Measurements from ENCODE around the gene SHISAL1. TPM values are rescaled to one million over a fixed set of nuclear protein-coding genes. Genes with fewer than 3 reads are reported as not detected.
"Not testable (repeated sequence)": the region's sequence is repeated elsewhere in the genome, so short reads cannot be mapped to it uniquely, and the experiment has no call there.

The SHISAL1 gene
- total RNA-seq, 1 donor: under 0.01 TPM

DNA sequence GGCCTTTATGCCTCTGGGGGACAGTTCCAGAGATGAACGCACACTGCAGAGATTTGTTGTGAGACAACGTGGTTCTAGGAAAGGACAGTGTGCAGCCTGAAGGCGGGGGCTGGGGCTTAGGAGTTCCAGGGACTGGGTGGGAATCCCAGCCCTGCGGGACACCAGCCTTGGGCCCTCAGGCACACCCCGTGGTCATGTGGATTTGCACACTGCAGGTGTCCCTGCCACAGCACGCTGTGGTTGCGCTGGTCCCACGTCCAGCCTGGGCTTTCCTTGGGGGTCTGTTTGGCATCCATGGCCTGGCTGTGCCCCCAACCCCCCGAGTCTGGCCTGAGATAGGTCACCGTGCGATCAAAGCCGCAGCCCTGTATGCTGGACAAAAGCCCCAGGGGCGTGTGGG lies 7.3 kb downstream of the SHISAL1 start:
- DNase-seq (ENCODE audit: low read depth in 2 of 3, low spot score in 2 of 3): no peak

DNA sequence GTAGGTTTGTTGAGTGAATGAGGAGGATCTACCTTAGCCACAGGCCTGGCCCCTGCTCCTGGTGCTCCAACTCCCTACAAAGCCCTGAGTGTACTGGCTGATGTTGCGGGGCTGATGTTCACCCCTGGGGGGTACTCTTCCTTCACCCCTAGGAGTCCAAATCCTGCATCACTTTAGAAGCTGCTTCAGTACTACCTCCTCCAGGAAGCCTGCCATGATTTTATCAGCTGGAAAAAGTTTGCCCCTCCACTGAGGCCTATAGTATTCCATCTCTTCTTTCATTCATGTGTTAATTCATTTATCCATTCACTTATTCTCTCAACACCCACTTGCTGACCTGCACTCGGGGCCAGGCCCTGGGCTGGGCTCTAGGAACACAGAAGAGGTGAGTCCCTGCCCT lies 7.8 kb downstream of the SHISAL1 start:
- DNase-seq (ENCODE audit: low read depth in 2 of 3, low spot score in 2 of 3): no peak

DNA sequence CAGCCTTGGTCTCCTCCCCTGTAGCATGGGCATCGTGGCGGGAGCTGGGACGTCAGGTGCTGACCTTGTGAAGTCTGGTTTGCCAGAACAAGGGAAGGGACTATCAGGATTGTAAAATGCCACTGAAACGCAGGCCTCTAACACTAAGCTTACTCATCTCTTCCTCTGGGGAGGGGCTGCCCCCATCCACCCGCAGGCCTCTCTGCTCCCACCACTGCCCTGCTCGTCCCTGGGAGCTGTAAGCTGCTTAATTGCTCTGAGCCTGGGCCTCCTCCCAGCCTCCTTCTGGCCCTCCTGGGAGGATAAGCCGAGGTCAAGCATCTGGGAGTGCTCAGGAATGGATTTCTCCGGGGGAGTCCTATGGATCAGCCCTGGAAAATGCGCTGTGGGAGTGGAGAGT lies 8.4 kb downstream of the SHISAL1 start:
- no peak for DNase-seq (ENCODE audit: low read depth in 2 of 3, low spot score in 2 of 3)

DNA sequence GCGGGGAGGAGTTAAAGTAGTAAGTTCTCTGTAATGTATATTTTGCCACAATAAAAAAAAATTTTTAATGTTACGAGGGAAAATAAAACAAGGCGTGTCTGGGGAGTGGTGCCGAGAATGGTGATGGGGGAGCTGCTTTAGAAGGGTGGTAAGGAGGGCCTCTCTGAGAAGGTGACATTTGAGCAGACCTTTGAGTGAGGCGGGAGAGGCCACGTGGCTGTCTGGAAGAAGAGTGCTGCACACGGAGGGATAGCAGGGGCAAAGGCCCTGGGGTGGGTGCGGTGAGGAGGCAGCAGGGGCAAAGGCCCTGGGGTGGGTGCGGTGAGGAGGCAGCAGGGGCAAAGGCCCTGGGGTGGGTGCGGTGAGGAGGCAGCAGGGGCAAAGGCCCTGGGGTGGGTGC lies 10.4 kb downstream of the SHISAL1 start:
- DNase-seq (ENCODE audit: low read depth in 2 of 3, low spot score in 2 of 3): not testable (repeated sequence)

DNA sequence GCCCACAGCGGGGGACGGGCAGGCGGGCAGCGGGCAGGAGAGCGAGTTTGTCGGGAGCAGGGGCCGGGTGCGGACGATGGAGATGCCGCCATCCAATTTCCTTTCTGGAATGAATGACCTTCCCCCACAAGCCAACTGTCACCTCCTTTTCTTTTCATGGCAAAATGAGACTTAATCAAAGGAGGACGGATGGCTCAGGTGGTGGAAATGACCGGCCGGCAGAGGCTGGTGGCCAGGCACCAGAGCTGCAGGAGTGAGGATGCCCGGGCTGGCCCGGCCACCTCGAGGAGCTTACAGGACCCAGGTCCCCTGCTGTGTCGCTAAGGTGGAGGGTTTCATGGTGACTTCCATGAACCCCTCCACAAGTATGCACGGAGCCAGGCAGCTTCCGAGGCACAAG lies 11.7 kb downstream of the SHISAL1 start:
- no peak for DNase-seq (ENCODE audit: low read depth in 2 of 3, low spot score in 2 of 3)

DNA sequence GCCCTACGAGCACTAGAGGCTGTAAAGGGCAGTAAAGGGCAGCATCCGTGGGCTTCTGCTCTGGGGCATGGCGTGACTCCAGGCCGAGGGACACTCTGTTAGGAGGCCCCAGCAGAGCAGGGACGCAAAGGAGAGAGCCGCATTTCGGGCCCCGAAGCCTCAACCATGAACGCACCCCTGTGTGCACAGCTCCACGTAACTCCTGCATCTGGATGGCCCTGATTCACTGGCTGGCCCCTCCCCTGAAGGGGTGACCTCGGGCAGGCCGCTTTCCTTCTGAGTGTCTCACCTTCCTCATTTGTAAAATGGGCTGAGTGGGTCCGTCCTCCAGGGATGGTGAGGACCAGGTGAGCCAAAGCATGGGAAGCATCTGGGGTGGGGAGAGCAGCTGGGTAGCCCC lies 13.6 kb downstream of the SHISAL1 start:
- DNase-seq (ENCODE audit: low read depth in 2 of 3, low spot score in 2 of 3): no peak

DNA sequence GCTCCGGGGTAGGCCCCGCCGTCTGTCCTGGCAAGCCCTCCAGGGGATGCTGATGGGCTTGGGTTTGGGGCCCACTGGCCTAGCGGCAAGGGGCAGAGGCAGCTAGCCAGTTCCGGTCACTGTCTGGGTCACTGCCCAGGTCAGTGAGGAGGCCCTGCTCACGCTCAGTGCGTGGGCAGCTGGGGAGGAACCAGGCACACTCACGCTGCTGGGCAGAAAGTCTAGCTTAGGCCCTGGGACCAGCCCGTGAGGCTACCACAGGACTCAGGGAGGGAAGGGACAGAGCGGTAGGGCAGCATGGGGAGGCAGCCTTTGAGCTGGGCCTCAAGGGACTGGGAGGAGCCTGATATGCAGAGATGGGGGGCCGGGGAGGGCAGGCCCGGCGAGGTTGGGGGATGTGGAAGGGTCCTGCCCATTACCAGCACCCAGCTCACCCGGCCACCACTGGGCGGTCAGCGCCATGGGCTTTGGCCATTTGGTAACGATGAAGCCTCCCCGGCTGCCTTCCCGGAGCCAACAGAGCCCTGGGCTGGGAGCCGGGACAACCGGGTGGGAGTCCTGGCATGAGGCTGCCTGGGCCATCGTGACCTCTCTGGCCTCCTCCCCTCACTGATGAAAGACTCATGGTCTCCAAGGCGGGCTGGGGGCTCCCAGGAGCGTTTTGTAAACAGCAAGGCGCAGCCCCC lies 14.2 kb downstream of the SHISAL1 start:
- no peak for DNase-seq (ENCODE audit: low read depth in 2 of 3, low spot score in 2 of 3)

DNA sequence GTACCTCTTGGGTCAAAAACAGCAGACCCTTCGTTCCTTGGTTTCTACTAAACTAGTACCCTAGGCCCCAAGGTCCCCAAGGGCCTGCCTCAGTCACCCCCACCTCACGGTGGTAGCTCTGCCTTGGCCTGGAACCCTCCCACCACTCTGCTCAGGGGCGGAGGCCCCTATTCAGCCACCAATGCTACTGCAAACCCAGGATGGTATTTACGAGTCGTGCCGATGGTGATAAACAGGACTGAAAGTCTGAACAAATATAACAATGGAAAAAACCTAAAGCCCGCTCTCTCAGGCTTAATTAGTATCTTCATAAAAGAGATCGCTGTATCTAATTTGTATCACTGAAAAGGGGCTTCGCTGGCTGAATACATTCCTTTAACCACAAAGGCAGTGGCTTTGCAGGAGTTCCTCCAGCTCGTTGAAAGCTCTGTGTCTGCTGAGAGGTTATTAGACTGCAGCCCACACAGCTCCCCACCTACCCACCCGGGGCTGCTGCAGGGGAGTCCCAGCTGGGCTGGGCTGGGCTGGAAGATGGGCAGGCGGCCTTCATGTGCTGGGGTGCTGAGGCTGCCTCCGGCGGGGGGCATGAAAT lies 15.2 kb downstream of the SHISAL1 start:
- DNase-seq (ENCODE audit: low read depth in 2 of 3, low spot score in 2 of 3): no peak

DNA sequence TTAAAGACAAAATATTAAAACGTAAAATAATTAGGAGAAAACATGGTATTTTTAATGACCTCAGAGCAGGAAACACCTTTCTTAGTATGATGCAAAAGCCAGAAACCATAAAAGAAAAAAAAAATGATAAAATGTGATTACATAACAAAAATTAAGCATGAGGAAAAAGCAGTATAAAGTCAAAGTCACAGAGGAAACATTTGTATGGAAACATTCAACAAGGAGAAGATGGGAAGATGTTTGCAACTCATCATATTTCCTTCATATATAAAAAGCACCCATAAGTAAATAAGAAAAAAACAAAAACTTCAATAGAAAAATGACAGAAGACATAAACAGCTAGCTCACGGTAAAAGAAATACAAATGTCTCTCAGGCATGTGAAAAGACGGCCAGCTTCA lies 17.3 kb downstream of the SHISAL1 start:
- no peak for DNase-seq (ENCODE audit: low read depth in 2 of 3, low spot score in 2 of 3)

DNA sequence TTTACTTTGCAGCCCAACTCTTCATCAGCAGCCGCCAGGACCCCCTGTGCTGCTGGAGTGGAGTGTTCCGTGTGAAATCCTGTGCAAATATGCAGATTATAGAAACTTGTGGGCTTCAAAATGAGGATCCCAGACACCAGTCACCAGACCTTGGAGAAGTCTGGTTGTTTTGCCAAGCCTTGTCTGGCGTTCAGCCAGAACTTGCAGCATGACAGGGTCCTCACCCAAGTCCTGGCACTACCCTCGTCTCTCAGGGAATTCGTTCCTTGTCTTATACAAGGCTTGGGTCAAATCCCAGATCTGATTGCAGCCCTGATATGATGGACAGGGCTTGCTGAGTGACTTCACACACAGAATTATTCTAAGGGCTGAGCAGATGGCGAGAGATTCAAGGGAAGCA lies 18.9 kb downstream of the SHISAL1 start:
- no peak for DNase-seq (ENCODE audit: low read depth in 2 of 3, low spot score in 2 of 3)

DNA sequence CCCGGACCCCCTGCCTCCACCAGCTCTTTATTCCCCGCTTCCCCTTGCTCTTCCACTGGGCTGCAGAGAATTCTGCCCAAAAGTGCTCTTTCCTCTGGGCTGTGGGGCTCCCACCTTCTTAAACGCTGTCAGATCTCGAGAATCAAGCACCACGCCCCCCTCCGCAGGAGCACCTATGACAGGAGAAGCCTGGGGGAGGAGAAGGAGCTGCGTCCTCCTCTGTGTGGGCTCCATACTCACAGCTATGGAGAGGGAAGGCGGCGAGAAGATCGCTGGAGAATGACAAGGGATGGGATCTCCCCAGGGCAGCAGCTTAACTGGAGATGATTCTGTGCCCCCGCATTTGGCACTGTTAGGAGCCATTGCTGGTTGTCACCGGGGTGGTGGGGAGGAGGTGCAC lies 19.7 kb downstream of the SHISAL1 start:
- no peak for DNase-seq (ENCODE audit: low read depth in 2 of 3, low spot score in 2 of 3)

DNA sequence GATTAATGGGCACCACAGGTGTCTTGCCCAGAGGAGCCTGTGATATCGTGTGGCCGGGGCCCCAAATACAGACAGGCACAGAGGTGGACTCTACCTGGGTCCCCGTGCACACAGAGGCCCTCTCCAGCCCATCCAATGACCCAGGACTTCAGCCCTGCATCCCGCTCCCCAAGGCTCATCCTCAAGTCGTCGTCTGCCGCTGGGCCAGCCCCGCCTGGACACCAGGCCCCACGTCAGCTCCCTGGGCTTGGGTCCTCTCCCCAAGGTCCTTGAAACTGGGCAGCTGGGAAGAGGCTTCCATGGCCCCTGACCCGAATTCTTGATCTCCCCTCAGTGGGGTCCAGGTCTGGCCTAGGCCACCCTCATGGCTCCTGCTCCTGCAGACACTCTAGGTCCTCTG lies 20.2 kb downstream of the SHISAL1 start:
- DNase-seq (ENCODE audit: low read depth in 2 of 3, low spot score in 2 of 3): no peak

DNA sequence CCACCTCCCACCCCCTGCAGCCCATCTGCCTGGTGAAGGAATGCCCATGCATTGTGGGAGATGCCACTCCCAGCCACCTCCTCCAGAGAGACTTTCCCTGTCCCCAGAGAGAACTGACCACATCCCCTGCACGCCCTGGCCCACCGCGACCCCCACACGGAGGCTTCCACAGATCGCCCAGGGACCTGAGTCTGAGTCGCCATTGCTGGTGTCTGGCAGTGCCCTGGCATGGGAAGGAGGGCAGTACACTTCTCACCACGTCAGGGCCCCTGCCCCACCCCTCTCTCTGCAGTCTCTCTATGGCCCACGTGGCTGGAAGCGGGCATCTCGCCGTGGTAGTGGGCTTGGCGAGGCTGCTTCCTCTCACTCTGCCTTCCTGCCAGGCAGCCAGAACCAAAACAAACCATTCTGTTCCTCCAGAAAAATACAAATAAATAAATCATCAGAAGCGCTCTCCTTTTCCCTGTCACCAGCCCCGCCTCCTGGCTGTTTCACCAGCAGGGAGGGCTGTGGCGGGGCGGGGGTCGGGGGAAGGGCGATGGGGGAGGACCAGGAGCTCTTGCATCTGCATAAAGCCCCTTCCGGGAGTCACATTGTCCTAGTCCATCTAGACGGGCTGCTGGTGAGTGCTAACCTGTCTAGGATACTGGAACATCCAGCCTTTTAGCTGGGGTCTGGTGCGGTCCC lies 20.9 kb downstream of the SHISAL1 start:
- DNase-seq (ENCODE audit: low read depth in 2 of 3, low spot score in 2 of 3): peak in 2 of 3 donors; percentile 16 to 50

DNA sequence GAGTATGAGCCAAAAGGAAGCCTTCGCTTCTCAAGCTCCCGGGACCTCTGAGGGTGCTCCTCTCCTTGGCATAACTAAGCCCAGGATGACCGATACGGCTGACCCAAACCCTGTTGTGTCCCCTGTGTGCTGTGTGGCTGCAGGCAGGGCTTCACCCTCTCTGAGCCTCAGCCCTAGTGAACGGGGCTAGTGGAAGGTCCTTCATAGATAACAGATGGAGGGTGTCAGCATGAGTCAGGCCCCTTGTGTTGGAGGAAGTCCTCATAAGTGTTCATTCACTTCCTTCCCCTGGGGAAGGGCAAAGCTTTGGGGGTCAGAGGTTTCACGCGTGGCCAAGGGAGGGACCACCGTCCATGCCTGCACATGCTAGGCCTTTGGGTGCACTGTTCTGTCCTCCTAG lies 21.5 kb downstream of the SHISAL1 start:
- peak in 1 of 3 donors; percentile 17 for DNase-seq (ENCODE audit: low read depth in 2 of 3, low spot score in 2 of 3)

DNA sequence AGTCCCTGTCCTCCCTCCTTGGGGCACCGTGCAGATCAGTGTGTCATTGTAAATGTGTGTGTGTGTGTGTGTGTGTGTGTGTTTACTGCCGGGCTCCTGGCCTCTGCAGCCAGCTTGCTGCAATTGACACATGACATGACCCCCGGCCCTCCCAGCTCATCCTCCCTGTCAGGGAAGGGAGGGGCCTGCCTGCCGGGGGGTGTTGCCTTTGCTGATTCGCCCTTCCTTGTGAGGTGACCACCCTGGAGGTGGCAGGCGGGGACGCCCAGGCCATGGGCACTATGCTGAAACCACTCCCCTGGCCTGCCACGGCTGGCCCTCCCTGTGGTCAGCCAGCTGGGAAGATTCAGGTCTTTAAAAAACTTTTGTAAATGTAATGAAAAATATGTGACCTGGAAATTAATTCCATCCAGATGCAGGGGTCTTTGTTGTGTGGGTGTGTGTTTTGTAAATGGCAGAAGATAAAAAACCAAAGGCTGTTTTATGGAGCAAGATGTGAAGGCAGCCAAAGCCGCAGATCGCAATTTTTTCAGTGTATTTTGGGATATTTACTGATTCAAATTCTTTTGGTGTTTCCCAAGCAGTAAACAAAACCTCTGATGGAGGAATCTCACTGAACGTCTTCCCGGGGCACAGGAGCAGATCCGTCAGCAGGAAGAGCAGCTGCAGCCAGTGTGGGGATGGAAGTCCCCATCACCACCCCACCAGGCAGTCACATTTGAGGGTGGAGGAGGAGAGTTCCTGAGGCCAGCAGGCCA lies 23.2 kb downstream of the SHISAL1 start:
- no peak for DNase-seq (ENCODE audit: low read depth in 2 of 3, low spot score in 2 of 3)

DNA sequence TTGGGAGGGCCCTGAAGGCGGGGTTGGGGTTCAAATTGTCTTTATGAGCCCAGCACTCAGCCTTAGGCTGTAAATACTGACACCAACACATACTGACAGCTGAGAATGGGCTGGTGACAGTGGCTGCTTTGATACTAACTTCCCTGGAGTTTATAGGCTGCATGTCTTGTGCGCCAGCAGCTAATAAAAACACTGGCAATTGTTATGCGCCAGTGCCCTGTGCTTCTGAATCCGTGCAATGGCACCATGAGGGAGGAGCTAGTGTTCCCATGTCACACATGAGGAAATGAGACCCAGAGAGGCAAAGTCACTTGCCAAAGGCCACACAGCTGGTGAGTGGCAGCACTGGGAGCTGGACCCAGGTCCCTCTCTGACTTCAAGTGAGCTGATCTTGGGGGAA lies 23.8 kb downstream of the SHISAL1 start:
- DNase-seq (ENCODE audit: low read depth in 2 of 3, low spot score in 2 of 3): no peak

DNA sequence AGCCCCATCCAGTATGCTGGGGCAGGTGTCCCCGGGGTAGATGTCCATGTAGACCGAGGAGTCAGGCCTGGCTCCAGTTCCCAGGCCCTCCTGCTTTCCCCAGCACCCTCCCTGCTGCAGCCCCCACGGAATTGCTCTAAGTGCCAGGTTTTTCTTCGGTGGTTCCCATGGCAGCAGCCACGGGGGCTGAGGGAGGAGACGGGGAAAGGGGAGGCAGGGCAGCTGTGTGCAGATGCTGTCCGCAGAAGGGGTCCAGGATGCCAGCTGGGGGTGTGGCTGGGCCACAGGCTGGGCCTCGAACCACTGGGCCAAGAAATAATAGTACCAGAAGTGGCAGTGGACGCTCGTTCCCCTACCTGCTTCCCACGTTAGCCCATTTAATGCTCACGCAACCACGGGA lies 25.0 kb downstream of the SHISAL1 start:
- no peak for DNase-seq (ENCODE audit: low read depth in 2 of 3, low spot score in 2 of 3)

DNA sequence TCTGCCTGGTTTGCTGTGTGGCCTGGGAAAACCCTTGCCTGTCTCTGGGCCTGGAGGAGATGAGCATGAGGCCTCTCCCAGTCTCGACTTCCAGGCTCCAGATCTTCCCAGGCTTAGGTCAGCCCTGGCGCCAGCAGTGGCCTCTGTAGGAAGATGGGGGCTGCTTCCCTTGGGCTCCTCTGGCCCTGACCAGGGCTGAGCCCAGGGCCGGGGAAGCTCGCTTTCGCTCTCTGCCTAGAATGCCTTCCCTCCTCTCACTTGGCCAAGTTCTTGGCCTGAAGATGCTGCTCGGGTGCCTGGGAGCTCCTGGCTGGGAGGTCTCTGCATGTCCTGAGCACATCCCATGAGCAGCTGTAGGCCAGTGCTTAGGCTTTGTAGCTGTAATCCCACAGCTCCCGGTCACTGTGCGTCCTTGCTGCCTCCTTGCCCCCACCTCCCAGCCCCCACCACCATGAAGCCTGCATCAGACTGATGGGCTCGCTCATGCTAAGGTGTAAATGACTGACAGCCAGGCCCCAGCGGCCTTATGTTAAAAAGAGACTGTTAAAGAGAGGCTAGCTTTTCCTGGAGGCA lies 25.5 kb downstream of the SHISAL1 start:
- DNase-seq (ENCODE audit: low read depth in 2 of 3, low spot score in 2 of 3): no peak

DNA sequence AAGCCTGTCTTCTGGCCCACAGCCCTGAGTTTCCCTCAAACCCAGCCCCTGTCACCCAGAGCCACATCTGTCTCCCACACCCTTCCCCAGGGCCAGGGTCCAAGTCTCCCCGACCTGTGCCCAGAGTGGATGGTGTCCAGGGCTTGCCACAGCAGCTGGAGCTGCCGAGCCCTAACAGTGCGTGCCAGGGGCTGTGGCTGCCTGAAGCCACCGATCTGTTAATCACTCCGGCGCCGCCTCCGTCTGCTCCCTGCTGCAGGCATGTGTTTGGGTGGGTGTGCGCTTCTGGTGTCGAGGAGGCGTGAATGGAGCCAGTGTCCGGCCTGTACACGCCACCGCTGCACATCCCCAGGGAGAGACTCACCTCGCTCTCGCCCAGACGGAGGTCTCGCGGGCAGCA lies 26.1 kb downstream of the SHISAL1 start:
- DNase-seq (ENCODE audit: low read depth in 2 of 3, low spot score in 2 of 3): no peak

DNA sequence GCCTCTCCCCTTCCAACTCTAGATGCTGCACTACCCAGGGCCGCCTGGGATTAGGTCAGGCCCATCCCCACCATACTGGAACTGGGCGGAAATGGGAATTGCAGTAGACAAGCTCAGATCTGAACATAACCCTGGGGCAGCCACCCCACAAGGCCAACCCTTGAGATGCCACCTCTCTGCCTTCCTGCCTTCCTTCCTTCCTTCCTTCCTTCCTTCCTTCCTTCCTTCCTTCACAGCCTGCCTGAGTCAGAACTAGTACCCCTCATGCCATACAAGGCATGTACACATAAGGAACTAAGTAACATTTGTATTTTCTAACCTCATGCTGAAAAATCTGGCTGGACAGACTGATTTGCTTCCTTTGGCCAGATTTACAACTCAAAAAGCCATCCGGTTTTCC lies 28.0 kb downstream of the SHISAL1 start:
- no peak for DNase-seq (ENCODE audit: low read depth in 2 of 3, low spot score in 2 of 3)

All from hematopoietic multipotent progenitor cell (in vitro differentiated cells).